GM18498 (cell line): ENCODE measurements around the gene SLC1A1.
"Not testable (repeated sequence)": the region's sequence is repeated elsewhere in the genome, so short reads cannot be mapped to it uniquely, and the experiment has no call there.

Experiments
- ATAC-seq: cut with Tn5 transposase; IDR thresholded peaks from one replicate; pipeline ENCODE4 v1.9.1; 2021; ENCODE audit warnings: mild to moderate bottlenecking, moderate library complexity; ENCODE audit not compliant: unreplicated experiment

Gene SLC1A1

GRCh38 chr9:4540425-4540824 lies 50.2 kb downstream of the SLC1A1 start:
- ATAC-seq: no peak

GRCh38 chr9:4541281-4541680 lies 51.0 kb downstream of the SLC1A1 start:
- no peak for ATAC-seq

GRCh38 chr9:4541856-4542255 lies 51.6 kb downstream of the SLC1A1 start:
- ATAC-seq: no peak

- not testable (repeated sequence) for ATAC-seq
Observed at GRCh38 chr9:4544714-4545113, 54.4 kb downstream of the SLC1A1 start.

GRCh38 chr9:4547016-4547415 lies 56.7 kb downstream of the SLC1A1 start:
- ATAC-seq: no peak

DNA sequence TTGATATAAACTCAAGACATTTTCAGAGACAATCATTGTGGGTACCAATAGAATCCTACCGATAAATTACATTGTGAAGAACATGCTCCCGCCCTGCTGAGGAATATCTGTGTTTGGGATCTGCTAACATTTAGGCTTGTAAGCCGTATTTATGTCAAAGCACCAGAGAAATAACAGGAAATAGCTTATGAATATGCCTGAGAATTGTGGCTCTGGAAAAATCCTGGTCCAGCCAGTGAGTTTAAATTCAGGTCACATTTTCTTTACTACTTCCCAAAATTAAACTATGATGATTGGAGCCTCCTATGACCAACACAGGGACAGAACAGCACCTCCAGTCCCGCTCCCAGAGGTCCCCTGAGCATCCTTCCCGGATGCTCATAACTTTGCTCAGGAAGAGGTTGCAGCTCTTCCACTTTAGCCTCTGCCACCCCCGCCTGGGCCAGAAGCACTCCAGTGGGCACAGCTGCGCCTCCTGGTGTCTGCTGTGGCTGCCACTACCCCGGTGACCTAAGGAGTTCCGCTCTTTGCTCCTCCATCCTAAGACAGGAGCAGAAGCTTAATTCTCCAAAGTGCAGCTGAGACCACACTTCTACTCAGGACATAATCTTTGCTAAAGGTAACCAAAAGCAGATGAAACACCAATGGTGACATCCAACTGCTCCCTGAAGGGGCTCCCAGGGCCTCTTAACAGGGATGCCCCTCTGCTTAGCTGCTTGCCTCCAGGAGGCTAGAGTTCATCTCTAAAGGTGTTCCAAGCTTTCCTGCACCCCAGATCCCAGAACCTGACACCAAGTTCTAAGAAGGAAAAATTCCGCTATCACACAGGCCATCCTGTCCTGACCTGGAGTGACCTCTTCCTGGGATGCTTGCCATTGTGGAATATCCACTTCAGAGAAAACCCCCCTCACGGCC lies 58.8 kb downstream of the SLC1A1 start:
- ATAC-seq: no peak

DNA sequence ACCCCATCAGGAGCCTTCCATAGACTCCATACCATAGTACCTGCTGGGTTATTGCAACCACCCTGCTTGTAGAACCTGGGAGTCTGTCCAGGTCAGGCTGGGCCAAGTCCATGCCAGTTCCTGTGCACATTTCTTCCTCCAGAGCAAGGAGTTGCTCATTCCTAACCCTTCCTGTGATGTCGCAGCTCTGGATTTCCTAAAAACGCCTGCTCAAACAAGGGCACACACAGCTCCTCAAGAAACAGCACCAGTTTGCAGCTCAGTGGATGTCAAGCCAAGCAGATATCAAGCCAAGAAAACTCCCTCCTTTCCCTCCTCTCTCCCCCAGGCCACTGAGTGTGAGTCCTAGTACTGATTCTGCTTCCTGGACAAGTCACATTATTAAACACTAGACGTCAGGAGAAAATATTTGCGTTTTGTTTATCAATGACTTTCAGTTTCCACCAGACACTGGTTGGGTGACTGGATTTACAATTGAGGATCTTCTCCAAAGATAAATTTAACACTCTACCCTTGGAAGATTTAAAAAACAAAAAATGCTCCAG lies 59.6 kb downstream of the SLC1A1 start:
- no peak for ATAC-seq

DNA sequence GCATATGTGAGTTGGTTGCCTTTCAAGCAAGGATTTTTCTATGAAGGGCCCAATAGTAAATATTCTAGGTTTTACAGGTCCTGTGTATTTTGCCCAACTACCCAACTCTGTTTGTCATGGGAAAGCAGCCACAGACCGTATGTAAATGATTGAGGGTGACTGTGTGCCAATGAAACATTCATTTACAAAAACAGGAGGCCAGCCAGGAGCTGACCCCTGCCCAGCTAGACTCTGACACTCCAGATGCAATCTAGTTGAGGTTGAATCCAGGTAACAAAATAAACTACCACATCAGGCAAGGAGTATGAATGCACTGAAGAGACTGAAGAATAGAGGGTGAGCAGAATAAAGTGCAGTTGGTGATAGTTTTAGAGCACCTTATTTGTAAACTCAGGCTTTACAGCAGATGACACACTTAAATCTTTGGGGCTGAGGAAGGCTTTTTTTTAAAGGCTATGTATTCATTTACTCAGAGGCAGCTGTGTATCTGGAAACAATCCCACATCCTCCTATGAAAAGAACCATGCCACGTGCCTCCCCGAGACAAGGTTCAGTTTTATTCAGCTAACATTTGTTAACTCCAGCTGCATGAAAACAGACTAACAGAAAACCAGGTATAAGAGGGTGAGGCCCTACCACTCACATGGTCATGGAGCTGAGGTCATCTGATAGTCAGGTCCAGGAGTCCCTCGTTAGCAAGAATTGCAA lies 60.7 kb downstream of the SLC1A1 start:
- no peak for ATAC-seq

- ATAC-seq: no peak
Observed at GRCh38 chr9:4553951-4554381, 63.7 kb downstream of the SLC1A1 start.

DNA sequence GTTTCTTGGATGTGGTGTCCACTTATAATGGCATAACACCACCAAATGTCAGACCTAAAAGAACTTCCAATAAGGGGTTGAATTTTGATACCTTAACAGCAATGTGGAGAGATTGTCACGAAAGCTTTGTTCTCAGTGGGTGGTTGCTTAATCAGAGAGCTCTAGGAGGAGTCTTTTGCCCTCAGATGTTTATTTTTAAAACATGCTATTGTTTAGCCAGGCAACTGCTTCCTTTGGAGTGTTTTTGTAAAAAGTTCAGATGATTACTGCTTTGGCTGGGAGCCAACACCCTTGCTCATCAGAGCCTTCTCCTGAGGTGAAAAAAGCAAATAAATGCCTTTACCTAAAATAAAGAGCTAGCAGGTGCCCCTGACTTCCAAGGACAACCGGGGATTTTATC lies 65.0 kb downstream of the SLC1A1 start:
- ATAC-seq: no peak

- ATAC-seq: no peak
Observed at GRCh38 chr9:4558371-4558998, 68.2 kb downstream of the SLC1A1 start.

- peak; percentile 82 for ATAC-seq
Observed at GRCh38 chr9:4559261-4560182, 69.3 kb downstream of the SLC1A1 start.

GRCh38 chr9:4563105-4563504 lies 72.8 kb downstream of the SLC1A1 start:
- ATAC-seq: no peak

DNA sequence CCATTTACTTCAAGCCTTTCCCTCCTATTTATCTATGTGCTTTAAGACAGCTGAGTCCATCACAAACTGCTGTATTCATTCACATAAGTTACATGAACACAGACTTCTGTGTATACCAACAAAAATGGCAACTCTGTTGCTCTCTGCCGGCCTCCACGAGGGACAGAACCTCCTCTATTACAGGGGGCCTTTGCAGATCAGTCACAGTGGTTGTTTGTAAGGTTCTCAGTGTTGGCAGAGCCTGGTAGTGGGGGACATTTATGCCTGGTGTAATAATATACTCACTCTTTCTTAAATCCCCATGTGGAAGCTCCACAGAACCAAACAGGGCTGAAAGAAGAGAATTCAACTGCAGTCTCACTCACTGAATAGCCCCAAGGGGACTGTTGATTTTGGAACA lies 76.5 kb downstream of the SLC1A1 start:
- no peak for ATAC-seq

- no peak for ATAC-seq
Observed at GRCh38 chr9:4567601-4568000, 77.3 kb downstream of the SLC1A1 start.

GRCh38 chr9:4569101-4569500 lies 78.8 kb downstream of the SLC1A1 start:
- no peak for ATAC-seq

DNA sequence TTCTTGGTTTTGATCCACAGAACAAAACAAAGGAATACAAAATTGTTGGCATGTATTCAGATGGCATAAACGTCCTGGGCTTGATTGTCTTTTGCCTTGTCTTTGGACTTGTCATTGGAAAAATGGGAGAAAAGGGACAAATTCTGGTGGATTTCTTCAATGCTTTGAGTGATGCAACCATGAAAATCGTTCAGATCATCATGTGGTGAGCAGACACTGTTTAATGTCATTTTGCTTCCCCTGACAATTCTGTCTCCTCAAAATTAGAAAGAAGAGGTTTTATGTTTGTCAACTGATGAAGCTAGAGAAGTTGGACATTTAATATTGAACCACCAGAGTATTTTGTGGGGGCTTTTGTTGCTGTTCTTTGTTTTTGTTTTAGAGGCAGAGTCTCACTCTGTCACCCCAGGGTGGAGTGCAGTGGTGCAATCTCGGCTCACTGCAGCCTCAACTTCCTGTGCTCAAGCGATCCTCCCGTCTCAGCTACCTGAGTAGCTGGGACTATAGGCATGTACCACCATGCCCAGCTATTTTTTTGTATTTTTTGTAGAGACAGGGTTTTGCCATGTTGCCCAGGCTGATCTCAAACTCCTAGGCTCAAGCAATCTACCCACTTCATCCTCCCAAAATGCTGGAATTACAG lies 82.0 kb downstream of the SLC1A1 start:
- no peak for ATAC-seq

- ATAC-seq: no peak
Observed at GRCh38 chr9:4573176-4573575, 82.9 kb downstream of the SLC1A1 start.

GRCh38 chr9:4573634-4574389 lies 83.5 kb downstream of the SLC1A1 start:
- ATAC-seq: no peak
